ENCODE data around the gene LINGO4.

GRCh38 chr1:151849871-151850270, 44.7 kb upstream of the LINGO4 start:
- TF ChIP-seq CTCF (optimal IDR thresholded peaks at IDR 0.05 in 1 of 3, IDR thresholded peaks at IDR 0.05 in 1 of 3, conservative IDR thresholded peaks at IDR 0.05 in 1 of 3; ENCODE audit: extremely low read depth in 1 of 3, insufficient read depth in 2 of 3, low read length in 3 of 3) (no peak), EZH2 (IDR thresholded peaks at IDR 0.05; ENCODE audit: low read length) (no peak)

Data from keratinocyte (primary cell).